Neuron (in vitro differentiated cells): ENCODE data around the gene PLSCR1.
"Not testable (repeated sequence)": the region's sequence is repeated elsewhere in the genome, so short reads cannot be mapped to it uniquely, and the experiment has no call there.

ENCODE experiments used
- H2AFZ ChIP-seq: one replicate; pipeline ENCODE4 v1.6.1; 2013; ENCODE audit warnings: low read depth, mild to moderate bottlenecking, inconsistent platforms, low read length, moderate library complexity
- H3K27me3 ChIP-seq: one replicate; pipeline ENCODE4 v1.6.1; 2013; ENCODE audit warnings: low read length; ENCODE audit not compliant: insufficient read depth
- H3K36me3 ChIP-seq: one replicate; pipeline ENCODE4 v1.6.1; 2013; ENCODE audit warnings: low read length; ENCODE audit not compliant: insufficient read depth
- H3K4me1 ChIP-seq: one replicate; pipeline ENCODE4 v1.6.1; 2013; ENCODE audit warnings: low read length; ENCODE audit not compliant: insufficient read depth
- H3K4me3 ChIP-seq: 2 replicates; pipeline ENCODE4 v1.5.1; 2013; ENCODE audit warnings: mild to moderate bottlenecking, low read length, moderate library complexity
- H3K9me3 ChIP-seq: one replicate; pipeline ENCODE4 v1.6.1; 2013; ENCODE audit warnings: low read length

The PLSCR1 gene

DNA sequence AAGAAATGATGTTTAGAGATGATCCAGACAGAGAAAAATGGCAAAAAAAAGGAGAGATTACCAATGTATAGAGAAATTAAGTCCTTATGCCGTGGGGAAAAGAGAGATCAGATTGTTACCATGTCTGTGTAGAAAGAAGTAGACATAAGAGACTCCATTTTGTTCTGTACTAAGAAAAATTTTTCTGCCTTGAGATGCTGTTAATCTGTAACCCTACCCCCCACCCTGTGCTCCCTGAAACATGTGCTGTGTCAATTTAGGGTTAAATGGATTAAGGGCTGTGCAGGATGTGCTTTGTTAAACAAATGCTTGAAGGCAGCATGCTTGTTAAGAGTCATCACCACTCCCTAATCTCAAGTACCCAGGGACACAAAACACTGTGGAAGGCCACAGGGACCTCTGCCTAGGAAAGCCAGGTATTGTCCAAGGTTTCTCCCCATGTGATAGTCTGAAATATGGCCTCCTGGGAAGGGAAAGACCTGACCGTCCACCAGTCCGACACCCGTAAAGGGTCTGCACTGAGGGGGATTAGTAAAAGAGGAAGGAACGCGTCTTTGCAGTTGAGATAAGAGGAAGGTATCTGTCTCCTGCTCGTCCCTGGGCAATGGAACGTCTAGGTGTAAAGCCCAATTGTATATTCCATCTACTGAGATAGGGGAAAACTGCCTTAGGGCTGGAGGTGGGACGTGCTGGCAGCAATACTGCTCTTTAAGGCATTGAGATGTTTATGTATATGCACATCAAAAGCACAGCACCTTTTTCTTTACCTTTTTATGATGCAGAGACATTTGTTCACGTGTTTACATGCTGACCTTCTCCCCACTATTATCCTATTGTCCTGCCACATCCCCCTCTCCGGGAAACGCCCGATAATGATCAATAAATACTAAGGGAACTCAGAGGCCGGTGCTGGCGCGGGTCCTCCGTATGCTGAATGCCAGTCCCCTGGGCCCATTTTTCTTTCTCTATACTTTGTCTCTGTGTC, 21.9 kb downstream of the PLSCR1 start:
- H3K27me3 ChIP-seq, H3K4me3 ChIP-seq, H2AFZ ChIP-seq, H3K4me1 ChIP-seq, H3K9me3 ChIP-seq, H3K36me3 ChIP-seq: not testable (repeated sequence)

DNA sequence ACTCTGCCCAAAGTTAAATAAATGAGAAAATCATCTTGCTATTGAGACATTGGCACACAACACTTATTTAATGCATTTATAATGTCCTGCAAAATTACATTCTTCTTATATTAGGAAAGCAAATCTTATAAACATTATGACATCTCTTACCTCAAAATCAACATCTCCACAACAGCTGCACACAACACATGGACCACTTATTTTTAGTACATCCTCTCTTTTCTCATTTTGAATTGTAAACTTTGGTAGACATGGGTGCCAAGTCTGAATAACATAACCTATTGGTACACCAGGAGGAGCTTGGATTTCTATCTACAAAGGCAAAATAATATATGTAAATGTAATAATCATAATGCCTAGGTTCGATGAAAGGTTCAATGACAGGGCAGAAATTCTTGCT, 23.0 kb downstream of the PLSCR1 start:
- H3K4me3 ChIP-seq: no peak overlapping the region
- no peaks in the 10 kb centered on the region for H3K9me3 ChIP-seq
- no peaks in the 10 kb centered on the region for H3K27me3 ChIP-seq
- H3K4me1 ChIP-seq: no peaks in the 10 kb centered on the region
- H2AFZ ChIP-seq: no peak overlapping the region
- no peaks in the 10 kb centered on the region for H3K36me3 ChIP-seq

DNA sequence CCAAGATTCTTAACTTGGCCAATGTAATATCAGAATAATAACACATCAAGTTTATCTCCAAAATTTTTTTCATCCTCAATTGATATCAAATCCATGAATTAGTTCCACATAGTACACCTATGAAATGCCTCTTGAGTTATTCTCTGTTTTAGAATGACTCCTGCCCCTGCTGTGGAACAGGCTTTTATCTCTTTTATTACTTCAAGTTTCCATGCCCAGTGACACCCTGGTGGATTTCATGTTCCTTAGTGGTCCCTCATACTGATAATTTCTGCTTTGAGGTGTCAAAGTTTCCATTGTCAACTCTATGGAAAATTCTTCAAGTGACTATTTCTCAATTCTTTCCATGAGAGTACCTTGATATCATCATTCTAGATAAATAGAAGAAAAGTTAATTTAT, 24.6 kb downstream of the PLSCR1 start:
- Histone ChIP-seq H3K27me3 (no peaks in the 10 kb centered on the region), H2AFZ (no peak overlapping the region), H3K36me3 (no peaks in the 10 kb centered on the region), H3K4me3 (no peak overlapping the region), H3K9me3 (no peaks in the 10 kb centered on the region), H3K4me1 (no peaks in the 10 kb centered on the region)

DNA sequence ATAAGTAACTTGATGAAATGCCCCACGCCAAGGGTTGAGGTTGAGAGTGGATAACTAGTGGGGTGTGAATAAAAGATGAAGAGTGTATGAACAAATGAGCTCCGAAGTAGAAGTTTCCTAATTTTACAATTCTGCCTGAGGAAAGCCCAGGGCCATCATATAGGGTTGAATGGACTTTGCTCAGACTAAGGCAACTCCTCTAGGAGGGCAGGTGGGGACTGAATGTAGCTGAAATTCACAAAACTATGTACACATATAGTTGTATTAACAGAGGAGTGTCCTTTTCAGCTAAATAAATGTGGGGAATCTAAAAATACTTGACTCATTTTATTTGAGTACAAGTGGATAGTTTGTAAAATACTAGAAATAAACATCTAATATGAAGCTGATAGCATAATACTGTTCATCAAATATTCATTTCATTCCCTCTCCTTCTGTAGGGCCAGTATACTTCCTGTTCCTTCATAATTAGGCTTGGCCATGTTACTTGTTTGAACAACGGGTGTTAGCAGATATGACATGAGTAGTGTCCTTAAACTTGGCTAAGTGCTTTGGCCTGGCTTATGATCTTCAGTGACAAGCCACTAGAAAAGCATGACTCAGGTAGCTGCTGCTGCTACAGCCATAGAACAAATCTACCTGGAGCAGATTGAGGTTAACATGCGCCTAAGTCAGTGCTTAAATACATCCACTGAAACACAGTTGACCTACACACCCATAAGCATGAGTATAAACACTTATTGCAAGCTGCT, 26.5 kb downstream of the PLSCR1 start:
- no peaks in the 10 kb centered on the region for H3K36me3 ChIP-seq
- no peaks in the 10 kb centered on the region for H3K4me1 ChIP-seq
- no peak overlapping the region for H2AFZ ChIP-seq
- H3K27me3 ChIP-seq: no peaks in the 10 kb centered on the region
- no peak overlapping the region for H3K4me3 ChIP-seq
- H3K9me3 ChIP-seq: no peaks in the 10 kb centered on the region

DNA sequence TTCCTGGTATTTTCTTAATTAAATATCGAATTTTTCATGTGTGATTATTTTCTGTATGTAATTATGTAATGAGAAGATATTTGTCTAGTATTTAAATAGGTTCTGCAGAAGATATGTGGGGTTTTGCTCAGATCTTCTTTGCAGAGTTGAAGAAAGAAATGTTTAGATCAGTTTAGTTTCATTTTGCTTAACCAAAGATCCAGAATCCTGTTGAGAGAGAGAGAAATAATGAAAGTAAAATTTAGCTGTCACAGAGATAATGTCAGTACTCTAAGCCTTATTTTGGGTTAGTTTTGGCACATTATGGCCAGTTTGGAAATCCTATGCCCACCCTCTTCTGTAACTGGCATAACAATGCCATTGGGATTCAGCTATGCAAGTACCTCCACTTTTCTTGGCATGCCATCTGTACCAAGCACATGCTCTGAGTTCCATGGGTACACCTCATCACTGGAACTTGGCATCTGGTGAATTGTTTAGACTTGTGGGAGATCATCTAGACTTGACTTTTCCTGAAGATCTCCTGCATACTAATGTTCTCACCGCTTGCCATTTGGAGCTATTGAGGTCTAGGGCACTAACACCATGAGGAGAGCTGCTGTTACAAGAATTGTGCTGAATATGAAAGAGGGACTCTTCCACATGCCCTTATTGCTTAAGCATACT, 30.9 kb downstream of the PLSCR1 start:
- H3K27me3 ChIP-seq: no peaks in the 10 kb centered on the region
- H3K4me1 ChIP-seq: no peaks in the 10 kb centered on the region
- no peak overlapping the region for H2AFZ ChIP-seq
- H3K36me3 ChIP-seq: no peaks in the 10 kb centered on the region
- H3K9me3 ChIP-seq: no peaks in the 10 kb centered on the region
- H3K4me3 ChIP-seq: no peak overlapping the region

- no peak overlapping the region for H2AFZ ChIP-seq
- H3K4me1 ChIP-seq: peaks cover 10% of the 10 kb centered on the region
- no peak overlapping the region for H3K4me3 ChIP-seq
- no peaks in the 10 kb centered on the region for H3K27me3 ChIP-seq
- H3K36me3 ChIP-seq: no peaks in the 10 kb centered on the region
- no peaks in the 10 kb centered on the region for H3K9me3 ChIP-seq
Observed at GRCh38 chr3:146511402-146512134, 32.8 kb downstream of the PLSCR1 start.

GRCh38 chr3:146507331-146508120, 36.9 kb downstream of the PLSCR1 start:
- Histone ChIP-seq H3K27me3 (no peaks in the 10 kb centered on the region), H3K4me3 (no peak overlapping the region), H3K4me1 (peaks cover 25% of the 10 kb centered on the region), H3K36me3 (no peaks in the 10 kb centered on the region), H3K9me3 (no peaks in the 10 kb centered on the region), H2AFZ (no peak overlapping the region)

DNA sequence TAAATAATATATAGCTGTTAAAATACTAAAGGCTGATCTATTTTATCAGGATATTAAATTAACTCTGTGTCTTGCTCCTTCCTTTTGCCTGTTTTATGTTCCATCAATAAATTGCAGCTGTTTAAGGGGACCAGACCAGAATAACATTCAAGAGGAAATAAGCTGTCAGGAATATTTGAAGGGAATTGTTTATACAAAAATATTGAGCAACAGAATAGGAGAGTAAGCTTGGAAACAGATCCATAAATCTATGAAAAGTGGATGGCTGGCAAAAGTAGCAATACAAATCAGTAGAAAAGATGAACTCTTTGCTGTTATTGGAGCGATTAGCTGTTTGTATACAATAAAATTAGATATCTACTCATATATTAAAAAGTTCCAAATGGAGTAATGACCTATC, 38.9 kb downstream of the PLSCR1 start:
- H3K9me3 ChIP-seq: no peaks in the 10 kb centered on the region
- no peak overlapping the region for H2AFZ ChIP-seq
- no peak overlapping the region for H3K4me3 ChIP-seq
- H3K4me1 ChIP-seq: peaks cover 25% of the 10 kb centered on the region
- H3K36me3 ChIP-seq: no peaks in the 10 kb centered on the region
- H3K27me3 ChIP-seq: no peaks in the 10 kb centered on the region

DNA sequence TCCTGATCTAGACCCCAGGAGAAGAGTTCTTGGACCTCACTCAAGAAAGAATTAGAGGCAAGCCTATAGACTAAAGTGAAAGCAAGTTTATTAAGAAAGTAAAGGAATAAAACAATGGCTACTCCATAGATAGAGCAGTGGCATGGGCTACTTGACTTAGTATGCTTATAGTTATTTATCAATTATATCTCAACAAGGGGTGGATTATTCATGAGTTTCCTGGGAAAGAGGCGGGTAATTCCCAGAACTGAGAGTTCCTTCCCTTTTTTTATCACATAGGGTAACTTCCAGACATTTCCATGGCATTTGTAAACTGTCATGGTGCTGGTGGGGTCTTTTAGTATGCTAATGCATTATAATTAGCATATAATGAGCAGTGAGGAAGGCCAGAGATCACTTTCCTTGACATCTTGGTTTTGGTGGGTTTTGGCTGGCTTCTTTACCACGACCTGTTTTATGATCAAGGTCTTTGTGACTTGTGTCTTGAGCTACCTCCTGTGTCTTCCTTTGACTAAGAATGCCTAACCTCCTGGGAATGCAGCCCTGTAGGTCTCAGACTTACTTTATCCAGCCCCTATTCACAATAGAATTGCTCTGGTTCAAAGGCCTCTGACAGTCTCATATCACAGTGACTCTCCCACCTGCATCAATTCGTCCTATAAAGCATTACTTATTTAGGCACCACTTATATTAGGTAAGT, 39.8 kb downstream of the PLSCR1 start:
- H3K36me3 ChIP-seq: no peaks in the 10 kb centered on the region

GRCh38 chr3:146503461-146504202, 40.8 kb downstream of the PLSCR1 start:
- no peak overlapping the region for H2AFZ ChIP-seq
- no peaks in the 10 kb centered on the region for H3K27me3 ChIP-seq
- no peak overlapping the region for H3K4me3 ChIP-seq
- no peaks in the 10 kb centered on the region for H3K9me3 ChIP-seq
- H3K4me1 ChIP-seq: peaks cover 25% of the 10 kb centered on the region
- no peaks in the 10 kb centered on the region for H3K36me3 ChIP-seq

More for the DNA sequence above, 39.8 kb downstream of the PLSCR1 start:
- Histone ChIP-seq H3K4me3 (no peak overlapping the region), H3K27me3 (no peaks in the 10 kb centered on the region), H3K9me3 (no peaks in the 10 kb centered on the region), H3K4me1 (peaks cover 25% of the 10 kb centered on the region), H2AFZ (no peak overlapping the region)

- no peak overlapping the region for H2AFZ ChIP-seq
- H3K36me3 ChIP-seq: no peaks in the 10 kb centered on the region
- no peak overlapping the region for H3K4me3 ChIP-seq
- H3K27me3 ChIP-seq: no peaks in the 10 kb centered on the region
- peaks cover 25% of the 10 kb centered on the region for H3K4me1 ChIP-seq
- H3K9me3 ChIP-seq: no peaks in the 10 kb centered on the region
Observed at GRCh38 chr3:146502887-146503460, 41.4 kb downstream of the PLSCR1 start.
